Measurements from ENCODE around the gene LMBR1.
"Not testable (repeated sequence)": the region's sequence is repeated elsewhere in the genome, so short reads cannot be mapped to it uniquely, and the experiment has no call there.

Gene LMBR1

GRCh38 chr7:156903232-156903909 lies 10.4 kb upstream of the LMBR1 start:
- no peak for DNase-seq

GRCh38 chr7:156900093-156900492 lies 7.1 kb upstream of the LMBR1 start:
- not testable (repeated sequence) for DNase-seq

- no peak for DNase-seq
Measured at GRCh38 chr7:156898938-156899337, 6.0 kb upstream of the LMBR1 start.

GRCh38 chr7:156897673-156898072 lies 4.7 kb upstream of the LMBR1 start:
- DNase-seq, result no peak

- DNase-seq, result no peak
Measured at GRCh38 chr7:156896388-156897022, 3.5 kb upstream of the LMBR1 start.

- no peak for DNase-seq
Measured at GRCh38 chr7:156895024-156895780, 2.2 kb upstream of the LMBR1 start.

GRCh38 chr7:156892081-156892800 lies 742 bp downstream of the LMBR1 start:
- peak; percentile 57 for DNase-seq

- DNase-seq, result no peak
Measured at GRCh38 chr7:156889746-156890145, 3.2 kb downstream of the LMBR1 start.

- DNase-seq, result no peak
Measured at GRCh38 chr7:156889089-156889488, 3.9 kb downstream of the LMBR1 start.

- no peak for DNase-seq
Measured at GRCh38 chr7:156886020-156886795, 6.8 kb downstream of the LMBR1 start.

- DNase-seq, result no peak
Measured at GRCh38 chr7:156881679-156882078, 11.3 kb downstream of the LMBR1 start.

GRCh38 chr7:156875766-156876165 lies 17.2 kb downstream of the LMBR1 start:
- no peak for DNase-seq

- DNase-seq, result not testable (repeated sequence)
Measured at GRCh38 chr7:156868363-156868762, 24.6 kb downstream of the LMBR1 start.

GRCh38 chr7:156865493-156865892 lies 27.5 kb downstream of the LMBR1 start:
- DNase-seq, result no peak

GRCh38 chr7:156862022-156862421 lies 31.0 kb downstream of the LMBR1 start:
- DNase-seq, result not testable (repeated sequence)

GRCh38 chr7:156861212-156861611 lies 31.8 kb downstream of the LMBR1 start:
- no peak for DNase-seq

- DNase-seq, result not testable (repeated sequence)
Measured at GRCh38 chr7:156860099-156860498, 32.9 kb downstream of the LMBR1 start.

GRCh38 chr7:156858523-156858922 lies 34.5 kb downstream of the LMBR1 start:
- DNase-seq, result no peak

- DNase-seq, result no peak
Measured at GRCh38 chr7:156857757-156858156, 35.2 kb downstream of the LMBR1 start.

GRCh38 chr7:156854654-156855053 lies 38.3 kb downstream of the LMBR1 start:
- DNase-seq, result no peak

GRCh38 chr7:156848979-156849378 lies 44.0 kb downstream of the LMBR1 start:
- DNase-seq, result no peak

GRCh38 chr7:156845379-156846101 lies 47.4 kb downstream of the LMBR1 start:
- DNase-seq, result no peak

Data from NCI-H1105 (cell line).